DOHH2 (cell line): Measurements from ENCODE around the gene NOX5.
"Not testable (repeated sequence)": the region's sequence is repeated elsewhere in the genome, so short reads cannot be mapped to it uniquely, and the experiment has no call there.

Source experiments
- H3F3A ChIP-seq: fragments of 200-600 bp; sonication (generic), shearing (Covaris generic); 2 replicates; pipeline ENCODE4 v1.6.0; 2016; ENCODE audit warnings: antibody characterized with exemption, mild to moderate bottlenecking; ENCODE audit not compliant: control insufficient read depth, insufficient read depth
- H3K27ac ChIP-seq: fragments of 200-600 bp; sonication (generic); 2 replicates; pipeline ENCODE4 v1.5.1; 2014; ENCODE audit warnings: low read depth, mild to moderate bottlenecking, low read length, moderate library complexity
- H3K27me3 ChIP-seq: fragments of 200-600 bp; sonication (generic); 2 replicates; pipeline ENCODE4 v1.6.1; 2014; ENCODE audit warnings: mild to moderate bottlenecking, low read length, mixed read lengths; ENCODE audit not compliant: control insufficient read depth
- H3K36me3 ChIP-seq: fragments of 200-600 bp; sonication (generic); 2 replicates; pipeline ENCODE4 v1.6.1; 2014; ENCODE audit warnings: mild to moderate bottlenecking, low read length, moderate library complexity, mixed read lengths; ENCODE audit not compliant: control insufficient read depth
- H3K4me1 ChIP-seq: fragments of 200-600 bp; sonication (generic); 2 replicates; pipeline ENCODE4 v1.6.1; 2014; ENCODE audit warnings: mild to moderate bottlenecking, low read length, mixed read lengths; ENCODE audit not compliant: control insufficient read depth
- H3K4me2 ChIP-seq: fragments of 200-600 bp; sonication (generic); 2 replicates; pipeline ENCODE4 v1.6.0; 2014; ENCODE audit warnings: mild to moderate bottlenecking, low read length, moderate library complexity
- H3K4me3 ChIP-seq: fragments of 200-600 bp; sonication (generic); 2 replicates; pipeline ENCODE4 v1.5.1; 2014; ENCODE audit warnings: mild to moderate bottlenecking, low read length, mixed read lengths
- H3K79me2 ChIP-seq: fragments of 200-600 bp; sonication (generic); 2 replicates; pipeline ENCODE4 v1.6.1; 2014; ENCODE audit warnings: mild to moderate bottlenecking, low read length, mixed read lengths; ENCODE audit not compliant: control insufficient read depth
- H3K9me2 ChIP-seq: fragments of 200-600 bp; sonication (generic); replicated peaks from 2 replicates; pipeline ENCODE4 v1.6.1; 2014; ENCODE audit warnings: mild to moderate bottlenecking, low read length, mixed read lengths; ENCODE audit not compliant: control insufficient read depth
- H3K9me3 ChIP-seq: fragments of 200-600 bp; sonication (generic); 2 replicates; pipeline ENCODE4 v1.6.1; 2014; ENCODE audit warnings: antibody characterized with exemption, low read length, mixed read lengths; ENCODE audit not compliant: control insufficient read depth, insufficient read depth
- H4K20me1 ChIP-seq: fragments of 200-600 bp; sonication (generic); 2 replicates; pipeline ENCODE4 v1.6.0; 2014; ENCODE audit warnings: low read depth, mild to moderate bottlenecking, antibody characterized with exemption, low read length, moderate library complexity; ENCODE audit not compliant: control insufficient read depth, insufficient read depth
- EZH2phosphoT487 ChIP-seq: fragments of 200-600 bp; sonication (generic); IDR thresholded peaks from 2 replicates; pipeline ENCODE4 v1.6.1; 2017; ENCODE audit warnings: borderline replicate concordance, mild to moderate bottlenecking, antibody characterized with exemption, low read length, moderate library complexity, mixed read lengths
- TF ChIP-seq, protein P1 (sequence below): fragments of 200-600 bp; sonication (generic); IDR thresholded peaks from one replicate; pipeline ENCODE4 v1.5.1; 2014; ENCODE audit warnings: antibody characterized with exemption, mild to moderate bottlenecking, low read depth, low read length; ENCODE audit not compliant: poor library complexity, severe bottlenecking

NOX5 gene

DNA sequence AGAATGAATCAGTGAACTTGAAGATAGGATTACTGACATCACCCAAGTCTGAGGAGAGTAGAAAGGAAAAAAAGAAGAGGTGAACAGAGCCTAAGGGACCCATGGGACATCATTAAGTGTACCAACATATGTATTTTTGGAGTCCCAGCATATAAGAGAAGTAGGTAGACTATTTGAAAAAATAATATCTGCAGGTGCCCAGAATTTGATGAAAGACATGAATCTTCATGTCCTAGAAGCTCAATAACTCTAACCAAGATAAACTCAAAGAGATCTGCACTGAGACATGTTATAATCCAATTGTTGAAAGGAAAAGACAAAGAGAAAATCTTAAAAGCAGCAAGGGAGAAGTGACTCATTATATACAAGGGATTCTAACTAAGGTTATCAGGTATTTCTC is 45.2 kb upstream of the NOX5 start:
- H3K4me2 ChIP-seq = no peak overlapping the region
- H4K20me1 ChIP-seq = no peaks in the 10 kb centered on the region
- H3K4me1 ChIP-seq = no peaks in the 10 kb centered on the region
- no peak overlapping the region for H3K4me3 ChIP-seq
- TF ChIP-seq, protein P1, sequence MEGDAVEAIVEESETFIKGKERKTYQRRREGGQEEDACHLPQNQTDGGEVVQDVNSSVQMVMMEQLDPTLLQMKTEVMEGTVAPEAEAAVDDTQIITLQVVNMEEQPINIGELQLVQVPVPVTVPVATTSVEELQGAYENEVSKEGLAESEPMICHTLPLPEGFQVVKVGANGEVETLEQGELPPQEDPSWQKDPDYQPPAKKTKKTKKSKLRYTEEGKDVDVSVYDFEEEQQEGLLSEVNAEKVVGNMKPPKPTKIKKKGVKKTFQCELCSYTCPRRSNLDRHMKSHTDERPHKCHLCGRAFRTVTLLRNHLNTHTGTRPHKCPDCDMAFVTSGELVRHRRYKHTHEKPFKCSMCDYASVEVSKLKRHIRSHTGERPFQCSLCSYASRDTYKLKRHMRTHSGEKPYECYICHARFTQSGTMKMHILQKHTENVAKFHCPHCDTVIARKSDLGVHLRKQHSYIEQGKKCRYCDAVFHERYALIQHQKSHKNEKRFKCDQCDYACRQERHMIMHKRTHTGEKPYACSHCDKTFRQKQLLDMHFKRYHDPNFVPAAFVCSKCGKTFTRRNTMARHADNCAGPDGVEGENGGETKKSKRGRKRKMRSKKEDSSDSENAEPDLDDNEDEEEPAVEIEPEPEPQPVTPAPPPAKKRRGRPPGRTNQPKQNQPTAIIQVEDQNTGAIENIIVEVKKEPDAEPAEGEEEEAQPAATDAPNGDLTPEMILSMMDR = no peak
- no peak for TF ChIP-seq EZH2phosphoT487
- 0 out of 2 replicates have a peak, but pooled peaks cover 3% of the 10 kb centered on the region for H3K27me3 ChIP-seq
- H3K79me2 ChIP-seq = no peaks in the 10 kb centered on the region
- H3K9me3 ChIP-seq = no peaks in the 10 kb centered on the region
- H3K9me2 ChIP-seq = no peaks in the 10 kb centered on the region
- no peaks in the 10 kb centered on the region for H3K36me3 ChIP-seq
- no peak overlapping the region for H3K27ac ChIP-seq
- no peaks in the 10 kb centered on the region for H3F3A ChIP-seq

DNA sequence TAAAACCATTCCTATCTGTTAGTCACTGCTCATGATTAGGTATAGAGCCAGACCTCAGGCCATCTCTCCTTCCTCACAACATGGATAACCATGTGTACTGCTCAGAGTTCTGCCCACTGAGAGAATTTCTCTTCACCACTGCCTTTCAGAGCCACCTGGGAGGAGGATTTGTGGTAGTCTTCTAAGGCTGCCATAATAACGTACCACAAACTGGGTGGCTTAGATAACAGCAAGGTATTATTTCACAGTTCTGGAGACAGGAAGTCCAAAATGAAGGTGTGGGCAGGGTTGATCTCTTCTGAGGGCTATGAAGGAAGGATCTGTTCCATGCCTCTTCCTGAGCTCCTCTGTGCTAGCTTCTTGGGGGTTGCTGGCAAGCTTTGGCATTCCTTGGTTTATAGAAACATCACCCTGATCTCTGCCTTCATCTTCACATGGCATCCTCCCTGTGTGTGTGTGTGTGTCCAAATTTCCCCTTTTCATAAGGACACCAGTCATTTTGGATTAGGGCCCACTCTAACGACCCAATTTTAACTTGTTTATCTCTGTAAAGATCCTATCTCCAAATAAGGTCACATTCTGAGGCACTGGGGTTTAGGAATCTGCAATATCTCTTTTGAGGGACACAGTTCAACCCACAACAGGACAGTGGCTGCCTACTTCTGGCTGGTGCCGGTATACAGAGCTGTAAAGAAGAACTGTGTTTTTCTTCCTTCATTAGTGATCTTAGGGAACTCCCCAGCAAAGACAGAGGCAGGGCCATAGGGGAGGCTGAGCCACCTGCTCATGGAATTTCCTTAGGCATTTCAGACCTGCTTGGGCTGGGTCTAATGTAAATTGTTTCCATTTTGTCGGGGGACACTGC is 42.1 kb upstream of the NOX5 start:
- TF ChIP-seq, protein P1 = no peak
- Histone ChIP-seq H4K20me1 (no peaks in the 10 kb centered on the region), H3K27me3 (0 out of 2 replicates have a peak, but pooled peaks cover 3% of the 10 kb centered on the region), H3K4me3 (no peak overlapping the region), H3K27ac (no peak overlapping the region), H3K9me3 (no peaks in the 10 kb centered on the region), H3F3A (no peaks in the 10 kb centered on the region), H3K36me3 (no peaks in the 10 kb centered on the region), H3K9me2 (no peaks in the 10 kb centered on the region), H3K4me1 (no peaks in the 10 kb centered on the region), H3K4me2 (no peak overlapping the region), H3K79me2 (no peaks in the 10 kb centered on the region)

DNA sequence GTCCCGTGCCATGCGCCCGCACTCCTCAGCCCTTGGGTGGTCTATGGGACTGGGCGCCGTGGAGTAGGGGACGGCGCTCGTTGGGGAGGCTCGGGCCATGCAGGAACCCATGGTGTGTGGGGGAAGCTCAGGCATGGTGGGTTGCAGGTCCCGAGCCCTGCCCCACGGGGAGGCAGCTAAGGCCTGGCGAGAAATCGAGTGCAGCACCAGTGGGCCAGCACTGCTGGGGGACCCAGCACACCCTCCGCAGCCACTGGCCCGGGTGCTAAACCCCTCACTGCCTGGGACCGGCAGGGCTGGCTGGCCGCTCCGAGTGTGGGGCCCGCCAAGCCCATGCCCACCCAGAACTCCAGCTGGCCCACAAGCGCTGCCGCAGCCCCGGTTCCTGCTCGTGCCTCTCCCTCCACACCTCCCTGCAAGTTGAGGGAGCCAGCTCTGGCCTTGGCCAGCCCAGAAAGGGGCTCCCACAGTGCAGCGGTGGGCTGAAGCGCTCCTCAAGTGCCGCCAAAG is 38.8 kb upstream of the NOX5 start:
- H3K4me1 ChIP-seq, H3F3A ChIP-seq, H3K36me3 ChIP-seq, H3K9me3 ChIP-seq, H3K4me3 ChIP-seq, H4K20me1 ChIP-seq, H3K79me2 ChIP-seq, H3K4me2 ChIP-seq, H3K27me3 ChIP-seq, H3K9me2 ChIP-seq, H3K27ac ChIP-seq: not testable (repeated sequence)

DNA sequence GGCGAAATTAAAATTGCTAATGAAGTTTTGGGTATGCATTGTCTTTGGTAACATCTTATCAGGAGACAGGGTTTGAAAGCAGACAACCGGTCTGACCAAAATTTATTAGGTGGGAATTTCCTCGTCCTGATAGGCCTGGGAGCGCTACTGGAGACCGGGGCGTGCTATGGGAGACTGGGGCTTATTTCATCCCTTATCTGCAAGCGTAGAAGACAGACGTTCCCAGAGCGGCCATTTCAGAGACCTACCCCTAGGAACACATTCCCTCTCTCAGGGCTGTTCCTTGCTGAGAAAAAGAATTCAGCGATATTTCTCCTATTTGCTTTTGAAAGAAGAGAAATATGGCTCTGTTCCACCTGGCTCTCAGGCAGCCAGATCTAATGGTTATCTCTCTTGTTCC is 37.1 kb upstream of the NOX5 start:
- H3K36me3 ChIP-seq, H4K20me1 ChIP-seq, H3K27me3 ChIP-seq, H3K4me2 ChIP-seq, H3K9me2 ChIP-seq, H3K4me3 ChIP-seq, H3K9me3 ChIP-seq, H3K27ac ChIP-seq, H3K4me1 ChIP-seq, H3K79me2 ChIP-seq, H3F3A ChIP-seq: not testable (repeated sequence)
